ENCODE results near the gene SEZ6L2. TPM values are rescaled to one million over a fixed set of nuclear protein-coding genes. Genes with fewer than 3 reads are reported as not detected.
A peak's percentile ranks its signal among the peaks of the same experiment; 100 is the strongest.

The SEZ6L2 gene
- total and polyA plus RNA-seq, 2 of the 13 experiments (the other 11 are each of a cell fraction or from before 2014, with no cell fraction given), result 14.9 to 16.9 TPM

DNA sequence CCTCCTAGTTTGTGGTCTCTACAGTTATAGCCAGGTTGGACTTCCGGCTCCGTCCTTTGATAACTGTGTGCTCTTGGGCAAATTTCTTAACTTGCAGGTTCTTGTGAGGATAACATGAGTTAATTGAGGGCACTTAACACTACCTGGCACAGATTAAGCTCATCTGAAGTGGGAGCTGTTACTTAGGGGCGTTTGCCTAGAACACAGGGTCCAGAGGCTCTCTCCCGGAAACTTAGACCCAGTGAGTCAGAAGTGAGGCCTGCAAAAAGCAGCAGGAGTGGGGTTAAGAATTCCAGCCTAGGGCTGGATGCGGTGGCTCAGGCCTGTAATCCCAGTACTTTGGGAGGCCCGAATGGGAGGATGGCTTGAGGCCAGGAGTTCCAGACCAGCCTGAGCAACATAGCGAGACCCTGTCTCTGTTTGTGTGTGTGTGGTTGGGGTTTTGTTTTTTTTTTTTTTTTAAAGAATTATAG lies 77.7 kb downstream of the SEZ6L2 start (continued):
- TF ChIP-seq, protein P1, sequence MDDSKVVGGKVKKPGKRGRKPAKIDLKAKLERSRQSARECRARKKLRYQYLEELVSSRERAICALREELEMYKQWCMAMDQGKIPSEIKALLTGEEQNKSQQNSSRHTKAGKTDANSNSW (CRISPR knock-in tag; IDR thresholded peaks at IDR 0.05; ENCODE audit: borderline replicate concordance), result no peak
- no peak for TF ChIP-seq ZFP82 (CRISPR knock-in tag; IDR thresholded peaks at IDR 0.05; ENCODE audit: borderline replicate concordance)
- TF ChIP-seq AGO2 (optimal IDR thresholded peaks at IDR 0.05; ENCODE audit: low read depth, low read length), result no peak
- TF ChIP-seq BRD4 (CRISPR knock-in tag; IDR thresholded peaks at IDR 0.05), result no peak
- no peak for TF ChIP-seq ZNF552 (CRISPR knock-in tag; IDR thresholded peaks at IDR 0.05; ENCODE audit: borderline replicate concordance)
- TF ChIP-seq, protein P2, sequence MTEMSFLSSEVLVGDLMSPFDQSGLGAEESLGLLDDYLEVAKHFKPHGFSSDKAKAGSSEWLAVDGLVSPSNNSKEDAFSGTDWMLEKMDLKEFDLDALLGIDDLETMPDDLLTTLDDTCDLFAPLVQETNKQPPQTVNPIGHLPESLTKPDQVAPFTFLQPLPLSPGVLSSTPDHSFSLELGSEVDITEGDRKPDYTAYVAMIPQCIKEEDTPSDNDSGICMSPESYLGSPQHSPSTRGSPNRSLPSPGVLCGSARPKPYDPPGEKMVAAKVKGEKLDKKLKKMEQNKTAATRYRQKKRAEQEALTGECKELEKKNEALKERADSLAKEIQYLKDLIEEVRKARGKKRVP (CRISPR knock-in tag; IDR thresholded peaks at IDR 0.05), result no peak
- no peak for TF ChIP-seq GABPA (IDR thresholded peaks at IDR 0.05; ENCODE audit: low read depth, low read length)
- peak; percentile 60; the same call in 1 of the 2 replicates for TF ChIP-seq GABPA (CRISPR knock-in tag; IDR thresholded peaks at IDR 0.05; ENCODE audit: low read depth)
- no peak for TF ChIP-seq ZNF556 (CRISPR knock-in tag; IDR thresholded peaks at IDR 0.05; ENCODE audit: borderline replicate concordance)
- no peak for TF ChIP-seq NFYB (CRISPR knock-in tag; IDR thresholded peaks at IDR 0.05)
- TF ChIP-seq, protein P3, sequence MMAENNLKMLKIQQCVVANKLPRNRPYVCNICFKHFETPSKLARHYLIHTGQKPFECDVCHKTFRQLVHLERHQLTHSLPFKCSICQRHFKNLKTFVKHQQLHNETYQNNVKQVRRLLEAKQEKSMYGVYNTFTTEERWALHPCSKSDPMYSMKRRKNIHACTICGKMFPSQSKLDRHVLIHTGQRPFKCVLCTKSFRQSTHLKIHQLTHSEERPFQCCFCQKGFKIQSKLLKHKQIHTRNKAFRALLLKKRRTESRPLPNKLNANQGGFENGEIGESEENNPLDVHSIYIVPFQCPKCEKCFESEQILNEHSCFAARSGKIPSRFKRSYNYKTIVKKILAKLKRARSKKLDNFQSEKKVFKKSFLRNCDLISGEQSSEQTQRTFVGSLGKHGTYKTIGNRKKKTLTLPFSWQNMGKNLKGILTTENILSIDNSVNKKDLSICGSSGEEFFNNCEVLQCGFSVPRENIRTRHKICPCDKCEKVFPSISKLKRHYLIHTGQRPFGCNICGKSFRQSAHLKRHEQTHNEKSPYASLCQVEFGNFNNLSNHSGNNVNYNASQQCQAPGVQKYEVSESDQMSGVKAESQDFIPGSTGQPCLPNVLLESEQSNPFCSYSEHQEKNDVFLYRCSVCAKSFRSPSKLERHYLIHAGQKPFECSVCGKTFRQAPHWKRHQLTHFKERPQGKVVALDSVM (CRISPR knock-in tag; IDR thresholded peaks at IDR 0.05), result peak; percentile 88
- TF ChIP-seq, protein P4, sequence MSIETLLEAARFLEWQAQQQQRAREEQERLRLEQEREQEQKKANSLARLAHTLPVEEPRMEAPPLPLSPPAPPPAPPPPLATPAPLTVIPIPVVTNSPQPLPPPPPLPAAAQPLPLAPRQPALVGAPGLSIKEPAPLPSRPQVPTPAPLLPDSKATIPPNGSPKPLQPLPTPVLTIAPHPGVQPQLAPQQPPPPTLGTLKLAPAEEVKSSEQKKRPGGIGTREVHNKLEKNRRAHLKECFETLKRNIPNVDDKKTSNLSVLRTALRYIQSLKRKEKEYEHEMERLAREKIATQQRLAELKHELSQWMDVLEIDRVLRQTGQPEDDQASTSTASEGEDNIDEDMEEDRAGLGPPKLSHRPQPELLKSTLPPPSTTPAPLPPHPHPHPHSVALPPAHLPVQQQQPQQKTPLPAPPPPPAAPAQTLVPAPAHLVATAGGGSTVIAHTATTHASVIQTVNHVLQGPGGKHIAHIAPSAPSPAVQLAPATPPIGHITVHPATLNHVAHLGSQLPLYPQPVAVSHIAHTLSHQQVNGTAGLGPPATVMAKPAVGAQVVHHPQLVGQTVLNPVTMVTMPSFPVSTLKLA (IDR thresholded peaks at IDR 0.05), result no peak
- TF ChIP-seq, protein P5, sequence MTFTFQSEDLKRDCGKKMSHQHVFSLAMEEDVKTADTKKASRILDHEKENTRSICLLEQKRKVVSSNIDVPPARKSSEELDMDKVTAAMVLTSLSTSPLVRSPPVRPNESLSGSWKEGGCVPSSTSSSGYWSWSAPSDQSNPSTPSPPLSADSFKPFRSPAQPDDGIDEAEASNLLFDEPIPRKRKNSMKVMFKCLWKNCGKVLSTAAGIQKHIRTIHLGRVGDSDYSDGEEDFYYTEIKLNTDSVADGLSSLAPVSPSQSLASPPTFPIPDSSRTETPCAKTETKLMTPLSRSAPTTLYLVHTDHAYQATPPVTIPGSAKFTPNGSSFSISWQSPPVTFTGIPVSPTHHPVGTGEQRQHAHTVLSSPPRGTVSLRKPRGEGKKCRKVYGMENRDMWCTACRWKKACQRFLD (CRISPR knock-in tag; IDR thresholded peaks at IDR 0.05; ENCODE audit: borderline replicate concordance), result no peak
- TF ChIP-seq ZFP1 (CRISPR knock-in tag; IDR thresholded peaks at IDR 0.05), result no peak
- TF ChIP-seq LCORL (IDR thresholded peaks at IDR 0.05), result no peak
- TF ChIP-seq LCORL (CRISPR knock-in tag; IDR thresholded peaks at IDR 0.05), result no peak
- TF ChIP-seq FIP1L1 (IDR thresholded peaks at IDR 0.05; ENCODE audit: borderline replicate concordance, insufficient read depth, low read depth, low read length), result no peak
- TF ChIP-seq ZNF138 (CRISPR knock-in tag; IDR thresholded peaks at IDR 0.05; ENCODE audit: low read depth), result no peak
- peak; percentile 12 for TF ChIP-seq ZEB1 (IDR thresholded peaks at IDR 0.05; ENCODE audit: insufficient replicate concordance, low read depth)
- TF ChIP-seq ZSCAN9 (CRISPR knock-in tag; IDR thresholded peaks at IDR 0.05; ENCODE audit: borderline replicate concordance), result no peak
- TF ChIP-seq, protein P6, sequence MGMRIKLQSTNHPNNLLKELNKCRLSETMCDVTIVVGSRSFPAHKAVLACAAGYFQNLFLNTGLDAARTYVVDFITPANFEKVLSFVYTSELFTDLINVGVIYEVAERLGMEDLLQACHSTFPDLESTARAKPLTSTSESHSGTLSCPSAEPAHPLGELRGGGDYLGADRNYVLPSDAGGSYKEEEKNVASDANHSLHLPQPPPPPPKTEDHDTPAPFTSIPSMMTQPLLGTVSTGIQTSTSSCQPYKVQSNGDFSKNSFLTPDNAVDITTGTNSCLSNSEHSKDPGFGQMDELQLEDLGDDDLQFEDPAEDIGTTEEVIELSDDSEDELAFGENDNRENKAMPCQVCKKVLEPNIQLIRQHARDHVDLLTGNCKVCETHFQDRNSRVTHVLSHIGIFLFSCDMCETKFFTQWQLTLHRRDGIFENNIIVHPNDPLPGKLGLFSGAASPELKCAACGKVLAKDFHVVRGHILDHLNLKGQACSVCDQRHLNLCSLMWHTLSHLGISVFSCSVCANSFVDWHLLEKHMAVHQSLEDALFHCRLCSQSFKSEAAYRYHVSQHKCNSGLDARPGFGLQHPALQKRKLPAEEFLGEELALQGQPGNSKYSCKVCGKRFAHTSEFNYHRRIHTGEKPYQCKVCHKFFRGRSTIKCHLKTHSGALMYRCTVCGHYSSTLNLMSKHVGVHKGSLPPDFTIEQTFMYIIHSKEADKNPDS (CRISPR knock-in tag; IDR thresholded peaks at IDR 0.05), result no peak
- peak; percentile 67 for TF ChIP-seq TEAD3 (CRISPR knock-in tag; optimal IDR thresholded peaks at IDR 0.05; ENCODE audit: borderline replicate concordance)
- TF ChIP-seq NFKB2 (CRISPR knock-in tag; IDR thresholded peaks at IDR 0.05; ENCODE audit: borderline replicate concordance), result no peak

All from HepG2 (cell line).